Measurements from ENCODE around the gene RSPH1.

RSPH1 gene

DNA sequence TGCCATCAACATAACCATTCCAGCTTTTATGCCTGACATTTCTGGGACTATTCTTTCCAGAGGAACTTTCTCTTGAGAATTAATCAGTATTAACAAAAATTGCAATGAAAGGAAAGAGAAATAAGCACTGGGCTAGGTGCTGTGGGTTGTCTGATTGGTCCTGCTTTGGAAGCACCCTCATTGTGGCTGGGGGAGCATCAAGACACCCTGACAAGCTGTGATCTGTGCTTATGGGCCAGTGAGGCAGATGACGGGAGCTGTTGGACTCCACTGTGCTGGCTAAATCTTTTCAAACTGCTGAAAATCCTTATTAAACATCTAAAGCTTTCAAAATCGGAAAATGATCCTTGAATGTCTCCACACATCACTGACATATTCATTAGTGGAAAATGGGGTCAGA lies 72.3 kb downstream of the RSPH1 start:
- DNase-seq: no peak

GRCh38 chr21:42423197-42423675 lies 72.8 kb downstream of the RSPH1 start:
- no peak for DNase-seq
